Sigmoid colon (tissue), 7 donors: ENCODE results near the gene SELENON. TPM values are rescaled to one million over a fixed set of nuclear protein-coding genes. Genes with fewer than 3 reads are reported as not detected.

Experiments used
- DNase-seq: peaks from one replicate; pipeline ENCODE4 v3.0.0-alpha.2; 2019
- H3K27ac ChIP-seq, 4 donors: fragments of 200-600 bp; sonication (generic); one replicate each; pipeline ENCODE4 v1.5.1; 2016 to 2019; ENCODE audit warnings: mild to moderate bottlenecking in 1 of 4
- H3K27me3 ChIP-seq, 3 donors: fragments of 200-600 bp; sonication (generic); one replicate each; pipeline ENCODE4 v1.5.1; 2019; ENCODE audit warnings: mild to moderate bottlenecking in 1 of 3
- H3K36me3 ChIP-seq, 4 donors: fragments of 200-600 bp; sonication (generic); one replicate each; pipeline ENCODE4 v1.5.1; 2016 to 2019
- H3K4me1 ChIP-seq, 4 donors: fragments of 200-600 bp; sonication (generic); one replicate each; pipeline ENCODE4 v1.5.1; 2017 to 2019
- H3K4me3 ChIP-seq, 4 donors: fragments of 200-600 bp; sonication (generic); one replicate each; pipeline ENCODE4 v1.5.1; 2017 to 2019; ENCODE audit warnings: mild to moderate bottlenecking in 2 of 4, moderate library complexity in 1 of 4
- H3K9me3 ChIP-seq, 4 donors: fragments of 200-600 bp in 3 of 4; sonication (generic) in 3 of 4; one replicate each; pipeline versions ENCODE4 v1.5.1 to v1.6.1; 2013 to 2019
- EP300 ChIP-seq, 4 donors: sonication (generic); formaldehyde crosslinking; IDR thresholded peaks; one replicate each; pipeline ENCODE4 v1.6.1; 2017; ENCODE audit warnings: antibody characterized with exemption in 4 of 4
- POLR2A ChIP-seq, 2 donors: fragments of 450-650 bp; IDR thresholded peaks; one replicate each; pipeline ENCODE4 v1.6.1; 2016; ENCODE audit warnings: antibody characterized with exemption in 2 of 2, mild to moderate bottlenecking in 2 of 2, moderate library complexity in 2 of 2
- POLR2AphosphoS5 ChIP-seq, 4 donors: sonication (generic); formaldehyde crosslinking; IDR thresholded peaks; one replicate each; pipeline ENCODE4 v1.6.1; 2017; ENCODE audit warnings: antibody characterized with exemption in 4 of 4
- WGBS, 2 donors: extraction: QIAGEN DNeasy Blood & Tissue Kit; methylation state at CpG; one replicate each; pipeline ENCODE4 v1.1.7; 2013; 5-methylcytosine and 5-hydroxymethylcytosine counted together
- intact Hi-C: fragments of 100-400 bp; cut with DNase I; formaldehyde crosslinking; loops from one replicate; pipeline ENCODE4 v1.15.1; 2023
- polyA plus RNA-seq, 3 donors: library from polyadenylated mRNA; stranded (reverse); fragments of 200-250 nt; gene quantifications; one replicate each; pipeline ENCODE4 v1.2.3, GENCODE V29; 2013
- total RNA-seq, 4 donors: library from RNA; depleted of rRNA; stranded (reverse); fragments of >200 nt; gene quantifications; one replicate each; pipeline ENCODE4 v1.1.0, GENCODE V29; 2016
- TF ChIP-seq, protein P1 (sequence below), 4 experiments: fragments of 450-650 bp in 3 of 4; fragments of 200-600 bp in 1 of 4; IDR thresholded peaks; one replicate each; pipeline ENCODE4 v1.5.1; 2016 to 2019; ENCODE audit warnings: antibody characterized with exemption in 4 of 4, mild to moderate bottlenecking in 3 of 4, moderate library complexity in 2 of 4
- donor health status: healthy with polysubstance abuse.
- donor health status: Bipolar disorder and iron deficiency.
- donor health status: healthy.

Gene SELENON
- total and polyA plus RNA-seq, 7 donors: 4.6 to 37.4 (median 15.7) TPM

DNA sequence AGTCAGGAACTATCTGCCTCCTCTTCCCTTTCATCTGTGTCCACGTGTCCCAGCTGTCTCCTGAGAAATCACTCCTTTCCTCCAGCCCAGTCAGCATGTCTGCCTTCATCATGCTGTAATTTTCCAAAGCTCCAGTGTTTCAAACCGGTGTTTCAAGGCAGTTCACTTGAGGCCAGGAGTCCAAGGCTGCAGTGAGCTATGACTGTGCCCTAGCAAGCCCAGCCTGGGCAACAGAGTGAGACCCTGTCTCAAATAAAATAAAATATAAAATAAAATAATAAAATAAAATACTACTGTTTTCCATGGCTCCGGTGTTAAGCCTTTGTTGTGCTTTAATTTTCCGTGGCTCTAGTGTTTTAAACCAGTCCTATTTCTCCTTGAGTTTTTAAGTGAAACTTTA, 7.9 kb upstream of the SELENON start:
- intact Hi-C loops: no loop called here
- WGBS, 2 donors: 70 to 71% methylated on average over 4 of the region's 4 CpGs
- no peak overlapping the region for H3K27ac ChIP-seq

DNA sequence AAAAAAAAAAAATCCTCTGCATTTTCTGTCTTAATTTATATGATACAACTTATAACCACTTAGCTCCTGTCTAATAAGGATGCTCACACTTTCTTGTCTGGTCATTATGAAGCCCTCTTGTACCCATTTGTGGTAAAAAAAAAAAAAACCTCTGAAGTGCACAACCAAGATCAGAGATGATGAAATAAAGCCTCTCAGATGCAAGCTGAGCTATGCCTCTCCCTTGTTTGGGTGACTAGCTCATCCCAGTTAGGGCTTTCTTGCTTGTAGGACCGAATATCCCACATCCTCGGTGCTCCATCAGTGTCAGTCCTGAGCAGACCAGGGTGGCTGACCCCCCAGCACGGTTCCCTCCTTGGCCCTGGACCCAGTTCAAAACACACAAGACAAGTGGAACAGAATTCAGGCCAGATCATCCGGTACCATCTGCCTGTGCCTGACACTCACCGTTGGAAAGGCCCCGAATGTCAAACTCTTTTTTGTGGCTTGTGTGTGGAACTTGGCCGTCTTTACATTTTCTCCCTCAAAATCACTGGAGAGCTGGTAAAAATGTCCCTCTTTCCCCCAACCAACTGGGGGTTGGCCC, 6.3 kb upstream of the SELENON start:
- TF ChIP-seq POLR2A (IDR thresholded peaks at IDR 0.05): no peak
- TF ChIP-seq, protein P1, sequence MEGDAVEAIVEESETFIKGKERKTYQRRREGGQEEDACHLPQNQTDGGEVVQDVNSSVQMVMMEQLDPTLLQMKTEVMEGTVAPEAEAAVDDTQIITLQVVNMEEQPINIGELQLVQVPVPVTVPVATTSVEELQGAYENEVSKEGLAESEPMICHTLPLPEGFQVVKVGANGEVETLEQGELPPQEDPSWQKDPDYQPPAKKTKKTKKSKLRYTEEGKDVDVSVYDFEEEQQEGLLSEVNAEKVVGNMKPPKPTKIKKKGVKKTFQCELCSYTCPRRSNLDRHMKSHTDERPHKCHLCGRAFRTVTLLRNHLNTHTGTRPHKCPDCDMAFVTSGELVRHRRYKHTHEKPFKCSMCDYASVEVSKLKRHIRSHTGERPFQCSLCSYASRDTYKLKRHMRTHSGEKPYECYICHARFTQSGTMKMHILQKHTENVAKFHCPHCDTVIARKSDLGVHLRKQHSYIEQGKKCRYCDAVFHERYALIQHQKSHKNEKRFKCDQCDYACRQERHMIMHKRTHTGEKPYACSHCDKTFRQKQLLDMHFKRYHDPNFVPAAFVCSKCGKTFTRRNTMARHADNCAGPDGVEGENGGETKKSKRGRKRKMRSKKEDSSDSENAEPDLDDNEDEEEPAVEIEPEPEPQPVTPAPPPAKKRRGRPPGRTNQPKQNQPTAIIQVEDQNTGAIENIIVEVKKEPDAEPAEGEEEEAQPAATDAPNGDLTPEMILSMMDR (IDR thresholded peaks at IDR 0.05): no peak
- TF ChIP-seq POLR2AphosphoS5 (IDR thresholded peaks at IDR 0.05): no peak
- TF ChIP-seq EP300 (IDR thresholded peaks at IDR 0.05): no peak
- DNase-seq: no peak
- WGBS, 2 donors: 71 to 87% methylated on average over 7 of the region's 7 CpGs
- H3K27me3 ChIP-seq: no peaks in the 10 kb centered on the region
- peaks cover 0 to 16% (median 4%) of the 10 kb centered on the region in 4 donors for H3K4me1 ChIP-seq
- H3K27ac ChIP-seq: no peak overlapping the region
- H3K4me3 ChIP-seq: no peak overlapping the region
- intact Hi-C loops: no loop called here
- H3K36me3 ChIP-seq: peaks cover 0 to 5% (median 0%) of the 10 kb centered on the region in 4 donors
- H3K9me3 ChIP-seq: no peaks in the 10 kb centered on the region

More for the DNA sequence above, 7.9 kb upstream of the SELENON start:
- H3K4me1 ChIP-seq: peaks cover 0 to 12% (median 9%) of the 10 kb centered on the region in 4 donors
- no peak for DNase-seq
- H3K36me3 ChIP-seq: peaks cover 0 to 5% (median 0%) of the 10 kb centered on the region in 4 donors
- no peaks in the 10 kb centered on the region for H3K9me3 ChIP-seq
- TF ChIP-seq, protein P1 (IDR thresholded peaks at IDR 0.05): no peak
- TF ChIP-seq EP300 (IDR thresholded peaks at IDR 0.05): no peak
- no peak for TF ChIP-seq POLR2AphosphoS5 (IDR thresholded peaks at IDR 0.05)
- no peak for TF ChIP-seq POLR2A (IDR thresholded peaks at IDR 0.05)
- H3K27me3 ChIP-seq: no peaks in the 10 kb centered on the region
- no peak overlapping the region for H3K4me3 ChIP-seq

DNA sequence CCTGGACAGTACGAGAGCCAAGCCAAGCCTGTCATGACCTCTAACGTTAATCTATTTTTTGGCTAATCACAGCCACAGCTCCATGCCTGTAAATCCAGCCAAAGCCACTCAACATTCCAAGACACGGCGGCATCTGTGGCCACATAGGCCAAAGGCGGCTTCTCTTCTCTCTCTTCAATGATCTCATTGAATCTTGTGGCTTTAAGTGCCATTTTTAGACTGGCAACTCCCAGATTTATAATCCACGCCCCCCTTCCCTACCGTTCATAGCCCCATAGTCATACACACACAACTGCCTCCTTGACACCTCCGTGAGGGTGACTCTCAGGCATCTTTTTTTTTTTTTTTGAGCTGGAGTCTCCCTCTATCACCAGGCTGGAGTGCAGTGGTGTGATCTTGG, 5.7 kb upstream of the SELENON start:
- Histone ChIP-seq H3K4me3 (no peak overlapping the region), H3K9me3 (no peaks in the 10 kb centered on the region), H3K36me3 (peaks cover 0 to 1% (median 0%) of the 10 kb centered on the region in 4 donors), H3K27me3 (no peaks in the 10 kb centered on the region), H3K27ac (no peak overlapping the region), H3K4me1 (peaks cover 0 to 22% (median 8%) of the 10 kb centered on the region in 4 donors)
- no peak for DNase-seq
- TF ChIP-seq EP300 (IDR thresholded peaks at IDR 0.05): no peak
- TF ChIP-seq POLR2AphosphoS5 (IDR thresholded peaks at IDR 0.05): no peak
- TF ChIP-seq, protein P1 (IDR thresholded peaks at IDR 0.05): no peak
- no peak for TF ChIP-seq POLR2A (IDR thresholded peaks at IDR 0.05)
- WGBS, 2 donors: 68 to 71% methylated on average over 8 of the region's 8 CpGs
- intact Hi-C loops: no loop called here

DNA sequence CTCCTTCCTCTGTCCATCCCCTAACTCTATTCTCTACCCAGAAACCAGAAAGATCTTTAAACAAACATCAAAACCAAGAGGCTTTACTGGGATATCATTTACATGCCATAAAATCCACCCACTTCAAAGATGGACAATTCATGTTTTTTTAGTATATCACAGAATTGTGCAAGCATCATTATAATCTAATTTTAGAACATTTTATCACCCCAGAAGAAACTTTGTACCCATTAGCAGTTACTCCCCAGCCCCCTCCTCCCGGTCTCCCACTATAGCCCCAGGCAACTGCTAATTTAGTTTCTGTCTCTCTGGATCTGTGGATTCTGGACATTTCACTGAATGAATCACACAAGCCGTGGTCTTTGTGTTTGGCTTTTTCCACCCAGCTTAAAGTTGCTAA, 4.8 kb upstream of the SELENON start:
- 26 to 66% methylated on average over 2 of the region's 2 CpGs for WGBS, 2 donors
- intact Hi-C loops: loop anchor here (5.0 kb wide), 1 partner anchor 93 kb away; no protein-coding TSS in a partner anchor

More for the DNA sequence above, 4.8 kb upstream of the SELENON start:
- H3K4me3 ChIP-seq: no peak overlapping the region
- H3K9me3 ChIP-seq: no peaks in the 10 kb centered on the region
- no peaks in the 10 kb centered on the region for H3K27me3 ChIP-seq
- H3K4me1 ChIP-seq: peaks cover 0 to 27% (median 13%) of the 10 kb centered on the region in 4 donors
- DNase-seq: no peak
- H3K36me3 ChIP-seq: no peaks in the 10 kb centered on the region
- TF ChIP-seq POLR2AphosphoS5 (IDR thresholded peaks at IDR 0.05) (no peak), EP300 (IDR thresholded peaks at IDR 0.05) (no peak), POLR2A (IDR thresholded peaks at IDR 0.05) (no peak)
- TF ChIP-seq, protein P1 (IDR thresholded peaks at IDR 0.05): no peak
- H3K27ac ChIP-seq: no peak overlapping the region
